GM19468 (cell line): ENCODE data around the gene ELP1.
A peak's percentile ranks its signal among the peaks of the same experiment; 100 is the strongest.
"Not testable (repeated sequence)": the region's sequence is repeated elsewhere in the genome, so short reads cannot be mapped to it uniquely, and the experiment has no call there.

Experiments used
- ATAC-seq: cut with Tn5 transposase; IDR thresholded peaks from one replicate; pipeline ENCODE4 v1.9.1; 2021; ENCODE audit warnings: mild to moderate bottlenecking, moderate library complexity, moderate number of reproducible peaks; ENCODE audit not compliant: unreplicated experiment; ENCODE audit errors: extremely low read depth

ELP1 gene

DNA sequence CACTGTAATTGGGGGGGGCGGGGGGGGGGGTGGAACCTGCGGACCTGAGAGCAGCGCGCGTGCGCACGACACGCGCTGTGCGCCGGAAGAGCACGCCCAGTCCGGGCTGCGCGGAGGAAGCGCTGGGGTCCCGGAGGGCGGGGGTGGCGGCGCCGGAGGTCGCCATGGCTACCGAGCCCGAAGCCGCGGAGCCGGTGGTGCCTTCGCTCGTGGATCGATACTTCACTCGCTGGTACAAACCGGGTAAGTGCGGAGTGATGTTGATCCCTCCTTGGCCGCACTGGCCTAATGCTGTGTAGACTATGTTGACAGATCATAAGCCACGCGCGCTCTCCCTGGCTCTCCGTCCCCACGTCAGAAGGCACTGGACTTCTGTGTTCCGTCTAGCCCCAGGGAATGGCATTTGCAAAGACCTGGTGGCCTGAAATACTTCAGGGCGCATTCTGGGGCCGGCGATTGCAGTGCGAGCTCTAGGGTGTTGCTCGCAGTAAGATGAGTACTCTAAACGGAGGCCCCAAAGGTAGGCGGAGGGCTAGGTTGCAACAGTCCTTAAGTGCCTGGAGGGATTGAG is 484 bp upstream of the ELP1 start, which contains the start of gene ABITRAM:
TSS of gene ABITRAM (plus strand) at position 78 of the 571 bp plus-strand sequence. CDS start at position 165, 87 bp downstream.
- peak; percentile 48 for ATAC-seq

DNA sequence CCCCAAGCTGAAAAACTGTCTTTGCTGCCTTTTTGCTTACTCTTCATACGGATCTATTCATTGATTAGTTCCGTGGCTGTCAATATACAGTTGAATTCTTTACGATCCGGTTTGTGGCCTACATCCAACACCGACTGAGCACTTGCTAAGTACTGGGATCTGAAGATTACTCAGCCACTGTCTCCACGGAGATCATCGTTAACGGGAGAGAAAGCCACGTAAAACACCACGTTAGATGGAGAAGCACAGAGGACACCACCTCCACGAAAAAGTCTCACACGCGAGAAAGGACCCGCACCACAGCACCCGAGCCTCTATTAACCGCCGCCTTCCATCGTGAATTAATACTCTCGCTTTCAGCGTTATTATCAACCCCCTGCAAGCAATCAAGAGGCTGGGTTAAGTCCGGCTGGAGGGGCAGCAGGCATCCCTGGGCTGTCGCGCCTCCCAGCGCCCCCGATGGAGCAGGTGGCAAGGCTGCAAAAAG is 650 bp downstream of the ELP1 start:
- no peak for ATAC-seq

DNA sequence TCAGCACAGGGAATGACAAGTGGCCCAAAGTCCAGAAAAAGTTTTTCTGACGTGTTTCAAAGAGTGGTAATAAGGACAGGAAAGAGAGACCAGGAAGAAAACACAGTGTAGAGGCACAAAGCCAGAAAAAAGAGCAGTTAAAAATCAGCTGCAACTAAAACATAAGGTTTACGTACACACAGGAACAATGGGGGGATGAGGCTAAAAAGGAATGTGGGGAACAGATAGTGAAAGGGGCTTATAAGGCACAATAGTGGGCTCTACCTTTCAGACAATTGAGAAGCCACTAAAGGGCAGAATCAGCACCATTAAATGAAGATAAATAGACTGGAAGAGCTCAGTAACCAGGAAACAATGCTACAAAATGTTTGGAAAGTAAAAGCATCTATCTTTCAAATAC is 5.5 kb downstream of the ELP1 start:
- no peak for ATAC-seq

DNA sequence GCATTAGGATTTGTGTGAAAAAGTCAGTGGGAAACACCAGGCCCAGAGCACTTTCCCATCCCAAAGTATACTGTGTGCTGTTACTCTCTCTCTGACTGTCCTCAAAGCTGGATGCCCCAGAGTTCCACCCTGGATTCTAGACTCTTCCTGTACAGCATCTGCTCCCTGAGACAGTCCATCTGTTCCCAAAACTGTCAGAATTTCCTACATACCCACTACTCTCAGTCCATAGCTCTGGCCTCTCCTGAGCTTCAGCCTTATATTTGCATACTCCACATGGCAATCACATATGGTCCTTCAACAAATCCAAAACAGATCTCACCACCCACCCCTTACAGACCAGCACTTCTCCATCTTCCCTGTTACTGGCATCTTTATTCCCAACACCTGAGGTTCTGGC is 9.5 kb downstream of the ELP1 start:
- ATAC-seq: no peak

DNA sequence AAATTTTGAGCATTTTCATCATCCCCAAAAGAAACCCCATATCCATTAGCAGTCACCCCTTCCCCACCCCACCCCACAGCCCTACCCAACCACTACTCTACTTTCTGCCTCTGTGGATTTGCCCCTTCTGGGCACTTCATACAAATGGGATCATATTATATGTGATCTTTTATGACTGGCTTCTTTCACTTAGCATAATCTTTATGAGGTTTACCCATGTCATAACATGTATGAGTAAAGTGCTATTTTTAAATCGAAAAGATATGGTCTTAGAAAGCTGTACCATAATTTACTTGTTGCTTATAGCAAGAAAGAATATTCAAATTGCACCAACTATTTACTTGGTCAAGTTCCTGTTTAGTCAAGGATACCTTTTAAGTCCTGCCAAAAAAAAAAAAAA is 12.7 kb downstream of the ELP1 start:
- no peak for ATAC-seq

DNA sequence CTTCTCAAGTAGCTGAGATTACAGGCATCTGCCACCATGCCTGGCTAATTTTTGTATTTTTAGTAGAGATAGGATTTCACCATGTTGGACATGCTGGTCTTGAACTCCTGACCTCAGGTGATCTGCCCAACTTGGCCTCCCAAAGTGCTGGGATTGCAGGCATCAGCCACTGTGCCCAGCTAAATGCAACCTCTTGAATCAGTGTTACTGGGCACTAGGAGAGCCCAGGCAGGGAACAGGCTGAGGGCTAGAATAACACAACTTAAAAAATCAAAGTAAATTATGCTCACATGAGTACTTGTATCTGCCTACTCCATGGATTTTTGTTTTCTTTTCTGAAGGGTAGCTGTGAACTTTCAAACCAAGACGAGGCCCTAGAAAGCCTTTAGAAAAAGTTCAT is 13.5 kb downstream of the ELP1 start:
- not testable (repeated sequence) for ATAC-seq

DNA sequence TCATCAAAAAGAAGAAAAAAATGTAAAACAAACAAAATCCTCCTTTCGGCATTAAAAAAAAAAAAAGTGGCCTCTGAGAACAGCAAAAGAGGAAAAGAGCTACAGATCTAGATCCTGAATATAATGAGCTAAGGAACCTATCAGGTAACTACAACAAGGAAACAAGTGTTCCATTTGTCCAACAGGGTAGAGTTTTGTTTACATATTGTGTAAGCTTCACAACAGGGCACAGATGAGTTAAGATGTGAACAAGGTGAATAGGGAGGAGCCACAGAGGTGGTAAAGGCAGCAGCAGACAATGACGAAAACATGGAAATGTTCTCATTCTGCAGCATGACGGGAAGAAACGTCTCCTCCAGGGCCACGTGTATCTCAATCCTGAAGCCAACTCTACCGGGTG is 14.4 kb downstream of the ELP1 start:
- no peak for ATAC-seq

DNA sequence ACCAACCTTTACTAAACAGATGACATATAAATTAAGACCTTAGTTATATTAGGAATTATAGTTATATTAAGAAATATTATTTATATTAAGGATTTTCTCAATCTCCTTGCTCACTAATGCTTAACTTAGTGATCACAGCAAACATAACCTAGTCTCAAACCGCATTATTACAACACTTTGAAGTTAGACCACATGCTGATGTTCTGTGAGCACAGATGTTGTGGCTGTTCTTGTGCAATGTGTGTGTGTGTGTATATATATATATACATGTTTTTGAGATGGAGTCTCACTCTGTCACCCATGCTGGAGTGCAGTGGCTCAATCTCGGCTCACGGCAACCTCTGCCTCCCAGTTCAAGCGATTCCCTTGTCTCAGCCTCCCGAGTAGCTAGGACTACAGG is 20.5 kb downstream of the ELP1 start:
- ATAC-seq: no peak

DNA sequence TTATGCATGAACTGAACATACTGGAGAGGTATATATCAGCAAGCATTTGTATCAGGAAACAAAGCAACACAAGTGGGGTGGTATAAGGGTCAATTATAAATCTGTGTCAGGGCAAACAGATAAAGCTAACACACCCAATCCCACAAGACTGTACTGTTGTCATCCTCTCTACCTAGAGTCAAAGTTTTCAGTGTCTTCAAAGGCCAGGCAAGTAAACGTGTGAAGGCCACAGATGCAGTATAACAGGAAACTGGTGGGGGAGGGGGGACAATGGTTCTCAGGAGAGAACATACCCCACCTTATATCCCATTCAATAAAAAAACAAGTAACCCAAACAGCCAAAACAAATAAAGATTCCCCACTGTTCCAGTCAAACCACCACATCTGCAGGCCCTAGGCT is 22.1 kb downstream of the ELP1 start:
- no peak for ATAC-seq

DNA sequence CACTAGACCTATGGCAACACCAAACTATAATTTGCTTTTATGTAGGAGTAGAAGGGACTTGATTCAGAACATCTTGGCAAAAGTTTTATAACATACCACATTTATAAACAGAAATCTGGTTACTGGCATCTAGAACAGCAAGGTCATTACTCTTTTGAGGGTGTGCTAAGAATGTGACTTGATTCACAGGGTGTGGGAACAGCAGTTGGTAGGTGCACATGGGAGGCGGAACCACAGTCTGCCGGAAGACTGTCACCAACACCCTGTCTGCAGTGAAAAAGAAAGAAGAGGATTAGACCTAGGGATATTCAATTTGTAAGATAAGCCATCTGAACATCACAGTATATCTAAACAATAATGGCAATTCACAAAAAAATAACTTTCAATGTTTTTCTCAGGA is 23.0 kb downstream of the ELP1 start:
- ATAC-seq: no peak

DNA sequence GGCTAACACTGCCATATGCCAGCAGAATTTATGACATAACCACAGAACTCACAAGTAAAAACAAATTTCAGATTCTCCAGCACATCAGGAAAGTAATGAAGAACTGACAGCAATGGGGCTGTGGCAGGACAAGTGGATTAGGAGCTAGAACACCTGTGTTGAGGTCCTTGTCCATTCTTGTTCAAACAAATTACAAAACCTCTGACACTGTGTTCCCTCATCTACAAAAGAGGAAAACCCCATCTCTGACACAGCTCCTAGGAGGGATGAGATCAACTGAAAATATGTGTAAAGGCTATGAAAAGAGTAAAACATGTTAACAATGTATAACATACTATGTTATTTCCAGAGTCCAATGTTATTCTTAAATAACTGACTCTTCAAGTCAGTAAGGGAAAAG is 23.5 kb downstream of the ELP1 start:
- no peak for ATAC-seq

DNA sequence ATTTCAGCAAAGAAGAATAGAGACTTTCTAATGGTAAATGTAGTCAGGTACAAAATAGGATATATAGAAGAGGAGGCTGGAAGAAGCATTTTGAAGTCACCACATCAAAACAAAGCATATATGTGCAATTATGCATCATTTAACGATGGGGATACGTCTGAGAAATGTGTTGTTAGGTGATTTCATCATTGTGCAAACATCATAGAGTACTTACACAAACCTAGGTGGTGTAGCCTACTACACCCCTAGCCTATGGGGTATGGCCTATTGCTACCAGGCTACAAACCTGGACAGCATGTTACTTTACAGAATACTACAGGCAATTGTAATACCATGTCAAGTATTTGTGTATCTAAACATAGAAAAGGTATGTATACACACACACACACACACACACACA is 28.4 kb downstream of the ELP1 start:
- ATAC-seq: no peak

DNA sequence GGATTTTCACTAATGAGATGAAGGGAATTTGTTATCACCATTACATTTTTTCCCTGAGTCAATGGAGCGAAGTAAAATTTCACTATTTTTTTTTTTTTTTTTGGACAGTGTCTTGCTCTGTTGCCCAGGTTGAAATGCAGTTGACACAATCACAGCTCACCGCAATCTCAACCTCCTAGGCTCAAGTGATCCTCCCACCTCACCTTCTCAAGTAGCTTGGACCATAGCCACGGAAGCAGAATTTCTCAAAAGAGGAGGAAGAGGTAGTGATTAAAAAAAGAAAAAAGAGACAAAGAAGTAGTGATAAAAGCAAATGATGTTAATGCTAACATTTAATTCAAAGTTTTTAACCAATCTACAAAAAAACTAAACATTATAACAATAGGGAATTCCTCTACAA is 29.8 kb downstream of the ELP1 start:
- no peak for ATAC-seq

DNA sequence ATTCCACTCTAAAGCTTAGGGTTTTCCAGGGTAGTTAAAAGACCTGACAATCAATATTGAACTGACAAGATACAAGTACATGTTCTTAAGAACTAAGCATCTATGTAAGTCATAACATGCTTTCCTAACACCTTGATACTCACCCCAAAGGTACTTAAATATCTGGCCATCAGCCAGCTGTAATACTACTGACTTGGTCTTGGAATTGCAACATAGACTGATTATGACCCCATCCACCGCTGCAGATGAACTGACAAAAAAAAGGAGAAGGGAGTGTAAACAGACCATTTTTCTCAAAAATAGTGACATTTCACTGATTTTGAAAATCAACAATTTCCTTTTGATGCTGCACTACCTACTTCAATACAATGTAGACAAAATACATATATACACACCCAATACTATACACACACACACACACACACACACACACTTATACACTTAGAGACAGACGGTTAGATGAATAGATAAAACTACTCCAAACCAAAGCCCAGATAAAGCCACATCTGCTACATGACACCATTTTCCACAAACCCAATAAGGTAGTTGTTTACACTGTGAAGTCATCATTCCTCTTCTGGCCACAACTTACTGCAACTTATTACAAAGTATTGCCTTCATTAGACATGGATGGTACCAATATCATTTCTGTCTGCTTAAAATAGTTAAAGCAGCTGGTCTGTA is 30.4 kb downstream of the ELP1 start:
- ATAC-seq: no peak

DNA sequence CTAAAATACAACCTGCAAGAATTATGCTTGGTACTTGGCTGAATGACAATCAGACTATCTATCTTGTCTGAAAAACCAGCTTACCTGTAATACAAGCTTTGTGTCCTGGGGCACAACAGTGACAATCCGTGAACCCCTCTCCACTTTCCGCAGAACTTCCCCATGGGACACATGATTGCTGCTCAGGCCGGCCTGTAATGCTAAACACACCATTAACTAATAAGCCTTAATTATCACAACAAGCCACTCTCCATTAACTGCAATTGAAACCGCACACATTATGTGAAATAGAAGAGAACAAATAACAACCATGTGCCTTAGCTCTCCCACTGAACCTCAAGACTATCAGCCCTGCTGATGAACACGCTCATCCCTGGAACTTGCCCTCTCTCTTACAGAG is 33.7 kb downstream of the ELP1 start:
- ATAC-seq: no peak

DNA sequence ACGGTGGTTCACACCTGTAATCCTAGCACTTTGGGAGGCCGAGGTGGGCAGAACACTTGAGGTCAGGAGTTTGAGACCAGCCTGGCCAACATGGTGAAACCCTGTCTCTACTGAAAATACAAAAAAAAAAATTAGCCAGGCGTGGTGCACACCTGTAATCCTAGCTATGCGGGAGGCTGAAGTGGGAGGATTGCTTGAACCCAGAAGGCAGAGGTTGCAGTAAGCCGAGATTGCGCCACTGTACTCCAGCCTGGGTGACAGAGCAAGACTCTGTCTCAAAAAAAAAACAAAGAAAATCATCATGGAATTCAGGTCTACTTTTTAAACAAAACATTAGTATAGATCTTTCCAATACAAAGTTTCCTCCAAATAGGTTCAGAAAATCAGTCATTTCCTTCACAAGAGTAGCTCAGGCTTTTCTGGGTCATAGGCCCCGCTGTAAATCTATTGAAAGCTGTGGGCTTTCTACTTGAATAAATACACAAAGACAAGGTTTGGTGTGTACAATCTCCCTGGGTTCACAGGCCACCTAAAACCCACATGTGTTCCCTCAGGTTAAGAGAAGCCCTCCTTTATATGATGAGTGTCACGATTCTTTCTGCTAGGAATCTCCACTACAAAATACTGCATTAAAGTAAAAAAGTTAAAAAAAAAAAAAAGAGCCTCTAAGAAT is 34.8 kb downstream of the ELP1 start:
- not testable (repeated sequence) for ATAC-seq

DNA sequence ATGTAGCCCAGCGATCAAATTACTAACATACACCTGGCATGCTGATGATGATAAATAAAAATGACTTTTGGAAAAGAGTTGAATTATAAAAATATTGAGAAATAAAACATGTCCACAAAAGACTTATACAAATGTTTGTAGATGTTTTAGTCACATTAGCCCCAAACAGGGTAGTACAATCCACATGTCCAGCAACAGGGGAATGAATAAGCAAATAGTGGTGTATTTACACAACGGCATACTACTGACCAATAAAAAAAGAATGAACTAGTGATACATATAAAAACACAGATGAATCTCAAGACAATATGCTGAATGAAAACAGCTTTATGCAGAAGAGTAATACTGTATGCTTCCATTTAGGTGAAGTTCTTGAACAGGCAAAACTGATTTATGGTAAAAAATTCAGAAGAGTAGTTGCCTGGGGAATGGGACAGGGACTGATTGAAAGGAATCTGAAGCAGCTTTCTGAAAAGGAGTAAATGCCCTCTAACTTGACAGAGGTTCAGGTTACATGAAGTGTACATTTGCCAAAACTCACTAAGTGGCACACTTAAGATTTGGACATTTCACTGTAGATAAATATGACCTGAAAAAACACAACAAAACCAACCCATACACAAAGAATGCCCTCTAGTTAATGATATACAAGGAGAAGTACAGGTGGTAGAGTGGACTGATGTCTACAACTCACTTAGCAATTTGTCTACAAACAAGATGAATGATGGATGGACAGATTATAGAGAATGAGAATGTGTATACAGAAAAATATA is 36.4 kb downstream of the ELP1 start:
- ATAC-seq: no peak

DNA sequence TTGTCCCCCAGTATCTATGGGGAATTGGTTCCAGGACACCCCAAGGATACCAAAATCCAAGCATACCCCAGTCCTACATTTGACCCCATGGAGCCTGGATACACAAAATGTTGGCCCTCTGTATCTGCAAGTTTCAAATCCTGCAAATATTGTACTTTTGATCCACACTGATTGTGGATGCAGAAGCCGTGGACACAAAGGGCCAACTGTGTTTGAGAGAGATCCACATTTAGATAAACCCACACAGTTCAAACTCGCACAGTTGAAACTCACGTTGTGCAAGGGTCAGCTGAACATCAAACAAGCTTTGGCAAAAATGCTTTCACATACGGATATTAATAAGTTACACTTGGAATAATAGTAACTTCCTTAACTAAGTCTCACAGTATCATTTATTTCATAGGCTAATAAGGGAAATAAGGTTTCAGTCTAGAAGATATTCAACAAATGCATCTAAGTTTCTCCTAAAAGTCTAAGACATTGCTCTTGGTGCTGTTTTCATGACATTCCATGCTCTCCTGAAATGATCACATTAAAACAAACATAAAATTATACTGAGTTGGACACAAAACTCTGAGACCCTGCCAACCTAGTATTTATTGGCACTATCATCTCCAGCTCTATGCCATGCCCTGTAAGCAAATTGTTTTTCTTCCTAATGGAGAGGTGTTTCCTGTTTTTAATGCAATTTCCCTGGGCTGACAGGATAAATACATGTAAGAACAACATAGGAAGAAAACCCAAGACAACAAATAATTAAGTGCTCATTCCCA is 39.5 kb downstream of the ELP1 start:
- ATAC-seq: no peak

DNA sequence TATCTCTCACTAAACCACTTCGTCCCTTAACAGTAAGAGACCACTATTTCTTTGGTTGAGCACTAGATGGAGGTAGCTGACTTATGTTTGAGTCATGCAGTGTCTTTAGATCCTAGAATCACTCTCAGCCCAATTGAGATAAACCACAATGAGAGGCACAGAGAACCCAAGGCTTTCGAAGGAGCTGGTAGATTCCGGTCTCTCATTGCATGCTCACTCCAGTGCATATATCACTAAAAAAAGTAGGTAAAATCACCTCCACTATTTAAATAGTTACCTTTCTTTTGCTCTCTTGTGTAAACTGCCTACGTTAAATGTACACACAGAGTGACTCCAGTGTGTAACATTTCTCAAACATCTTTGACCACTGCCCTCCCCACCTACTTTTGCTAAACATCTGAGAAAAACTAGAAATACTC is 44.3 kb downstream of the ELP1 start:
- ATAC-seq: no peak
